Upper lobe of left lung (tissue), 4 donors: ENCODE data around the gene PPP1R37.

Source experiments
- CTCF ChIP-seq, 6 experiments: fragments of 450-650 bp in 4 of 6; fragments of 200-600 bp in 2 of 6; sonication (generic) in 2 of 6; IDR thresholded peaks; one replicate each; pipeline ENCODE4 v1.5.1; 2016 to 2019; ENCODE audit warnings: antibody characterized with exemption in 6 of 6
- EP300 ChIP-seq, 4 donors: sonication (generic); formaldehyde crosslinking; IDR thresholded peaks; one replicate each; pipeline ENCODE4 v1.5.1; 2017; ENCODE audit warnings: antibody characterized with exemption in 4 of 4, control low read depth in 2 of 4
- POLR2A ChIP-seq, 4 donors: fragments of 450-650 bp; IDR thresholded peaks; one replicate each; pipeline ENCODE4 v1.5.1; 2016 to 2017; ENCODE audit warnings: antibody characterized with exemption in 4 of 4, mild to moderate bottlenecking in 2 of 4
- POLR2AphosphoS5 ChIP-seq, 2 donors: sonication (generic); formaldehyde crosslinking; IDR thresholded peaks; one replicate each; pipeline ENCODE4 v1.5.1; 2017; ENCODE audit warnings: antibody characterized with exemption in 2 of 2

- TF ChIP-seq CTCF (IDR thresholded peaks at IDR 0.05) (no peak), POLR2AphosphoS5 (IDR thresholded peaks at IDR 0.05) (no peak), EP300 (IDR thresholded peaks at IDR 0.05) (no peak), POLR2A (IDR thresholded peaks at IDR 0.05) (no peak)
Observed at GRCh38 chr19:45110851-45111266, 17.9 kb downstream of the PPP1R37 start.
